Stimulated activated CD8-positive, alpha-beta memory T cell treated with anti-CD3 and anti-CD28 coated beads, Interleukin-12 subunit alpha, Interleukin-12 subunit beta, amount 100 ng/mL, for 24 hours (primary cell): ENCODE results near the gene SERPINA3.
"Not testable (repeated sequence)": the region's sequence is repeated elsewhere in the genome, so short reads cannot be mapped to it uniquely, and the experiment has no call there.

ENCODE experiments used
- DNase-seq: peaks from one replicate; pipeline ENCODE4 v3.0.0-alpha.2; 2020; ENCODE audit errors: extremely low read depth

The SERPINA3 gene

DNA sequence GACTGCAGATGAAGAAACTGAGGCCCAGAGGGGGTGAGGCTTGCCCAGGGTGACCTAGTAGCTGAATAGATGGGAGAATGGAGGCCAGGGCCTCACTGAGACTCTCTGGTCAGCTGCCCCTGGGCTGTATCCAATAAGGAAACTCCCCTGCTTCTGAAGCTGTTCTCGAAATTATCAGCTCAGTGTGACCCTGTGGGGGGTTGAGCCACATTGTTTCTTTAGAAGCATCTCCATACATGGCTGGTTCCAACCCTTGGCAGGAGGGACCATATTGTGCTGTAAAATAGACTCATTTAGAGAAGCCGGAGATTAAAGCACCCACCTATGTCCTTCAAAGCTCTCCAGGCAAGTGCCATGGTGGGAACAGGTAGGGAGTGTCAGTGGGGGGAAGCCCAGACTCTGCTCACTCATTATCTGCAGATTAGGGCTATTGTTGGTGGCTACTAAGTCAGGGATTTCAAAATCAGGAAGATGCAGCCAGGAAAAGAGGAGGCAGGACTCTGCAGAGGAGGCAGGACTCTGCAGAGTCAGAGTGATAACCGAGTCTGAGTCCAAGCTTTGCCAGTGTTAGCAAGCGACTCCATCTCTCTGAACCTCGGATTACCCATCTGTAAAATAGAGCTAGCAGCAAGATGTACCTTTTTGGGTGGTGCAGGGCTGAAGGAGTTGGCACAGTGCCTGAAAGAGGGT is 27.5 kb upstream of the SERPINA3 start:
- no peak for DNase-seq

GRCh38 chr14:94586635-94587034 is 25.6 kb upstream of the SERPINA3 start:
- no peak for DNase-seq

GRCh38 chr14:94588311-94588710 is 23.9 kb upstream of the SERPINA3 start:
- DNase-seq, result no peak

DNA sequence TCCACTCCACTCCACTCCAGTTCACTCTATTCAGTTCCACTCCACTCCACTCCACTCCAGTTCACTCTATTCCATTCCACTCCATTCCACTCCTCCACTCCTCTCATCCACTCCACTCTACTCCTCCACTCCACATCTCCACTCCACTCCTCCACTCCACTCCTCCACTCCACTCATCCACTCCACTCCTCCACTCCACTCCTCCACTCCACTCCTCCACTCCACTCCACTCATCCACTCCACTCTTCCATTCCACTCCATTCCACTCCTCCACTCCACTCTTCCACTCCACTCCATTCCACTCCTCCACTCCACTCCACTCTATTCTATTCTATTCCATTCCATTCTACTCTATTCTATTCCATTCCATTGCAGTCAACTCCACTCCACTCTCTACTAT is 21.1 kb upstream of the SERPINA3 start:
- no peak for DNase-seq

DNA sequence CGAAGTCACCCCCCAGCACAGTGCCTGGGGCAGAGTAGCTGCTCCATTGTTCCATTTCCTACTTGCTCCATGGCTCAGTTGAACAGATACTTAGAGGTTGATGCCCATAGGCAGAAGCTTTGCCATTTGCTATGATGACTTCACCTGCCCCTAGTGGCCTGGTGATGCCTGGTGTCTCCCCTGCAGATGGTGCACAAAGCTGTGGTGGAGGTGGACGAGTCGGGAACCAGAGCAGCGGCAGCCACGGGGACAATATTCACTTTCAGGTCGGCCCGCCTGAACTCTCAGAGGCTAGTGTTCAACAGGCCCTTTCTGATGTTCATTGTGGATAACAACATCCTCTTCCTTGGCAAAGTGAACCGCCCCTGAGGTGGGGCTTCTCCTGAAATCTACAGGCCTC is 20.3 kb upstream of the SERPINA3 start:
- no peak for DNase-seq

GRCh38 chr14:94592457-94592856 is 19.7 kb upstream of the SERPINA3 start:
- DNase-seq, result no peak

DNA sequence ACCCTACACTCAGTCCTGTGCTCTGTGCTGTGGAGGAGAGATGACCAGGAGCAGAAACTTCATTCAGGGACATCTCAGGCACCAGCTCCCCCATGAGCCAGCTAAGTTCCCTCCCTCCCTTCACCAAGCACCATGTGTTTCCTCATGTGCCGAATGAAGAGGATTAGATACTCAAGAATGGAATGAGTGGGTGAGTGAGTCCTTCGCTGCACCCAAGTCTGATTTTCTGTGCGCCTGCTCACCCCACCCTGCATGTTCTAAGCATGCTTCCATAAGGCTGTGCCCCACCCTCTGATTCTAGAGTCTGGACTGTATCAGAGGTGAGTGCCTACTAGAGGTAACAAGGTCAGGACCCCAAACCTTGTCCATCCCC is 18.8 kb upstream of the SERPINA3 start:
- no peak for DNase-seq

- DNase-seq, result no peak
Observed at GRCh38 chr14:94593749-94594431, 18.3 kb upstream of the SERPINA3 start.

GRCh38 chr14:94594441-94594840 is 17.8 kb upstream of the SERPINA3 start:
- DNase-seq, result no peak

- DNase-seq, result no peak
Observed at GRCh38 chr14:94595912-94596311, 16.3 kb upstream of the SERPINA3 start.

DNA sequence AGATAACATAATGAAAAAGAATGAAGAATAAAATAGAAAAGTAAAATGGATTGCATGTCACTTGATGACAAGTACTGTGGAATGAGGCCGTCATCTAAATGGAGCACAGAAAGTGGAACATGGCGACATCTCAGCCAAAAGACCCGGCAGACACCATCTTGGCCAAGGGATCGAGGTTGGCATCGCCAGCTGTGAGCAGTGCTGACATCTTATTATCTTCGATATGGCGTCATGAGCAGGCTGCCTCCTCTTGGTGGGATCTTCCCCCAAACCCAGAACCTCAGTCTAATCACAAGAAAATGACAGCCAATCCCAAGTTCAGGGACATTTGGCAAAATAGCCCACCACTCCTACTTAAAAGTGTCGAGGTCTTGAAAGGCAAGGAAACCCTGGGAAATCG is 15.8 kb upstream of the SERPINA3 start:
- DNase-seq, result no peak

GRCh38 chr14:94597788-94598187 is 14.4 kb upstream of the SERPINA3 start:
- no peak for DNase-seq

- no peak for DNase-seq
Observed at GRCh38 chr14:94598506-94598815, 13.7 kb upstream of the SERPINA3 start.

GRCh38 chr14:94598816-94599655 is 13.2 kb upstream of the SERPINA3 start:
- no peak for DNase-seq

DNA sequence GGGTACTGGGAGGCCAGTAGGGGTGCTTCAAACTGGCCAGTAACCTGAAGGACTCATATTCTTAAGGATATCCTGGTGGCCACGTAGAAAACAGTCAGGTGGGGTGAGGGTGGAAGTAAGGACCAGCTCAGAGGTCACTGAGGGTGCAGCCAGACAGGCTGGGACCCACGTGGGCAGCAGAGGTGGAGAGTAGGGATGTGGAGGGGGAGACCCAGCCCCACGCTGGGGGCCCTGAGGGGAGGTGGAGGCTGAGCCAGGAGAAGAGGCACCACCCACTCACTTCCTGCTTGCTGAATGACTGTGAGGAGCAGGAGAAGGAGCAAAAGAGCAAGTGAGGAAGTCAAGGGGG is 12.6 kb upstream of the SERPINA3 start:
- no peak for DNase-seq

DNA sequence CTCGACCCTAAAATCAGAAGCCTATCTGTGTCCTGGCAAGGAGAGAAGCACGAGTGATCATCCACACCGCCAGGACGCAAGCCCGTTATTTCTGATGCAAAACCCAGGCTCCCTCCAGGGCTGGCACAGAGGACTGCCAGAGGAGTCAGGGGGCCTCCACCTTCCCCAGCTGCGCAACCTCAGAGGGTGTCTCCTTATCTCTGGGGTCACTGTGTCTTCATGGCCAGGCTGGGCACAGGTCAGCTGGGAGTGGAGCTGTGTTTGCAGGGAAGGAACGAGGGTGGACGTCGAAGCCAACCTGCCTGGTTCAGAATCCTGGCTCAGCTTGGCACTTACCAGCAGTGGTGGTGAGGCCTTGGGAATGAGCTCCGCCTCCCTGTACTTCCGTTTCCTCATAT is 12.0 kb upstream of the SERPINA3 start:
- DNase-seq, result no peak

DNA sequence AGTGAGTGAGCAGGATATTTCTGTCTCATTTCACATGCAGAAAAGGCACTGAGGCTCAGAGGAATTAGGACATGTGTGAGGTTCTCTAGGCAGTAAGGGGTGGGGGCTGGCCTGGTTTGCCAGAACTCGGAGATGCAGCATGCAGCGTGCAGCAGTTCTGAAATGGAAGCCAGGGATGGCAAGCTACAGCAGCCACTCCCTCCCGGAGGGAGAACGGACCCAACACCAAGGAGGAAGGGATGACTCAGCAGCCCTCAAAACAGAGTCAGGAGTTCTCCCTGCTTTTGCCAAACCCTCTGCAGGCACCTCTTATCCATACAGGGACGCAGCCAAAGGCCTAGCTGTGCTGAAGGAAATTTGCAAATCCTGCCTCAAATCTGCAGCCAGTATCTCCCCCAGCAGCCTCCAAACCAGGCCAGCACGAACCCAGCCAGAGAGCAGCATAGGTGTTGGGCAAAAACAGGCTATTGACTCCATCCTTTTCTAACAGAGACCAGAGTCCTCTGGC is 10.3 kb upstream of the SERPINA3 start:
- no peak for DNase-seq

DNA sequence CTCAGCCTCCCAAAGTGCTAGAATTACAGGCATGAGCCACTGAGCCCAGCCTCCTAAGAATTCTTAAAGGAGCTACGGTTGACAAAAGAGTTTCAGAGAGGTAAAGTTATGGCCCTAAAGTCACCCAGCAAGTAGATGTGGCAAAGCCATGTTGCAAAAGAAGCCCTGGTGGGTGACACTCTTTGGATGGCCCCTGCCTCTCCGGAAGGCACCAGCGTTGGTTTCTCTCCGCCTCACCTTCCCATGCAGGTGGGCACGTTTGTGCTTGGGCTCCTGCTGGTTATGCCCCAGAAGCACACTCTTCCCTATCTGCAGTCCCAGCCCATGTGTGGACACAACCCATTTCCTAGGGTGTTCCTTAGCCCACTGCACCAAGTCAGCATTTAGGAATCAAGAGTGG is 9.5 kb upstream of the SERPINA3 start:
- DNase-seq, result no peak

GRCh38 chr14:94605361-94605760 is 6.8 kb upstream of the SERPINA3 start:
- DNase-seq, result no peak

DNA sequence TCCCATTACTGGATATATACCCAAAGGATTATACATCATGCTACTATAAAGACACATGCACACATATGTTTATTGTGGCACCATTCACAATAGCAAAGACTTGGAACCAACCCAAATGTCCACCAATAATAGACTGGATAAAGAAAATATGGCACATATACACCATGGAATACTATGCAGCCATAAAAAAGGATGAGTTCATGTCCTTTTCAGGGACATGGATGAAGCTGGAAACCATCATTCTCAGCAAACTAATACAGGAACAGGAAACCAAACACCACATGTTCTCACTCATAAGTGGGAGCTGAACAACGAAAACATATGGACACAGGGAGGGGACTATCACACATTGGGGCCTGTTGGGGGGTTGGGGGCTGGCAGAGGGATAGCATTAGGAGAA is 3.2 kb upstream of the SERPINA3 start:
- not testable (repeated sequence) for DNase-seq

DNA sequence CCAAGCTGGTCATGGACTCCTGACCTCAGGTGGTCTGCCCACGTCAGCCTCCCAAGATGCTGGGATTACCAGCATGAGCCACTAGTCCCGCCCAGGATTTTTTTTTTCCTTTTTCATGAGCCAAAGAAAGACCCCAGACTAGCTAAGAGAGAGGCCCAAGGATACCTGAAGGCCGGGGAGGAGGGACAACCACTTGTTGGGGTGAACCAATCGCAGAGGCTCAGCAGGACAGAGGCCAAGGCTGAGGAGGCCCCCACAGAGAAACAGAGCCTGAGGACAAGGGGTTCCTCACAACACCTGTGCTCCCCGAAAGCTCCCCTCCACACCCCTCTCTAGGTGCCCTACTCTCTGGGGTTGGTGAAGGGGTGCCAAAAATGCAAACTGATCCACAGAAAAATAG is 1.0 kb upstream of the SERPINA3 start:
- no peak for DNase-seq

- DNase-seq, result no peak
Observed at GRCh38 chr14:94612580-94613554, 676 bp downstream of the SERPINA3 start.
